ENCODE measurements around the gene WDR5B. TPM values are rescaled to one million over a fixed set of nuclear protein-coding genes. Genes with fewer than 3 reads are reported as not detected.

Gene WDR5B
- total and polyA plus RNA-seq, 2 of the 4 experiments (the other 2 are of a cell fraction): 3.1 to 5.6 TPM

Small RNA genes lying within 50 kb of the gene (microRNA-seq; reads per million reads assigned to microRNA genes)
- gene AC083798.1 (ENCODE audit: insufficient read depth, insufficient read length): not detected

Small RNA genes lying within 50 kb of the gene (small RNA-seq; reads per million reads assigned to genes)
- gene AC083798.1: 0 reads per million in 5 experiments

Other genes with a start within 250 kb of the WDR5B start
- not detected in 2 replicates for gene CASR, start 232.4 kb downstream of the WDR5B start, total RNA-seq (2012; rRNA removed)
- not detected in 2 replicates for gene CASR, start 232.4 kb downstream of the WDR5B start, polyA plus RNA-seq (2012; rRNA removed)
- not detected in 2 replicates for gene CSTA, start 90.8 kb downstream of the WDR5B start, total RNA-seq (2012; rRNA removed)
- gene CSTA, start 90.8 kb downstream of the WDR5B start, polyA plus RNA-seq (2012; rRNA removed): 0.16 and 0.17 TPM in 2 replicates
- gene MIX23, start 32.8 kb downstream of the WDR5B start, total RNA-seq (2012; rRNA removed): 10.0 and 65.8 TPM in 2 replicates
- gene MIX23, start 32.8 kb downstream of the WDR5B start, polyA plus RNA-seq (2012; rRNA removed): 12.9 and 26.7 TPM in 2 replicates
- 28.9 and 33.9 TPM in 2 replicates for gene FAM162A, start 31.9 kb downstream of the WDR5B start, total RNA-seq (2012; rRNA removed)
- gene FAM162A, start 31.9 kb downstream of the WDR5B start, polyA plus RNA-seq (2012; rRNA removed): 66.5 and 66.8 TPM in 2 replicates
- gene KPNA1, start 98.9 kb upstream of the WDR5B start, total RNA-seq (2012; rRNA removed): 53.3 and 112 TPM in 2 replicates
- gene KPNA1, start 98.9 kb upstream of the WDR5B start, polyA plus RNA-seq (2012; rRNA removed): 27.6 and 30.6 TPM in 2 replicates
- 7.7 and 8.6 TPM in 2 replicates for gene PARP9, start 148.2 kb upstream of the WDR5B start, total RNA-seq (2012; rRNA removed)
- 5.5 and 6.7 TPM in 2 replicates for gene PARP9, start 148.2 kb upstream of the WDR5B start, polyA plus RNA-seq (2012; rRNA removed)
- gene DTX3L, start 148.3 kb upstream of the WDR5B start, total RNA-seq (2012; rRNA removed): 7.9 and 8.9 TPM in 2 replicates
- 3.0 and 4.1 TPM in 2 replicates for gene DTX3L, start 148.3 kb upstream of the WDR5B start, polyA plus RNA-seq (2012; rRNA removed)
- not detected in 2 replicates for gene PARP15, start 161.6 kb upstream of the WDR5B start, total RNA-seq (2012; rRNA removed)
- gene PARP15, start 161.6 kb upstream of the WDR5B start, polyA plus RNA-seq (2012; rRNA removed): 0.03 and 0.10 TPM in 2 replicates